Fibroblast of lung (primary cell): Measurements from ENCODE around the gene TOLLIP. TPM values are rescaled to one million over a fixed set of nuclear protein-coding genes. Genes with fewer than 3 reads are reported as not detected.

Source experiments
- DNase-seq, 2 donors: peaks; one replicate each; pipeline versions ENCODE4 v3.0.0 to v3.0.0-alpha.2; 2010; ENCODE audit warnings: low read depth in 2 of 2
- H2AFZ ChIP-seq: 2 replicates; pipeline ENCODE4 v1.5.1; 2012; ENCODE audit warnings: low read length, control low read depth, inconsistent platforms
- H3K27ac ChIP-seq: 2 replicates; pipeline ENCODE4 v1.5.1; 2011; ENCODE audit warnings: low read length, control low read depth; ENCODE audit not compliant: insufficient read depth
- H3K27me3 ChIP-seq: 2 replicates; pipeline ENCODE4 v1.5.1; 2011; ENCODE audit warnings: mild to moderate bottlenecking, low read length; ENCODE audit not compliant: control insufficient read depth, insufficient read depth
- H3K36me3 ChIP-seq: 2 replicates; pipeline ENCODE4 v1.5.1; 2011; ENCODE audit warnings: low read length; ENCODE audit not compliant: control insufficient read depth, insufficient read depth
- H3K4me1 ChIP-seq: 2 replicates; pipeline ENCODE4 v1.5.1; 2011; ENCODE audit warnings: low read length; ENCODE audit not compliant: control insufficient read depth, insufficient read depth; ENCODE audit errors: extremely low read depth
- H3K4me2 ChIP-seq: 2 replicates; pipeline ENCODE4 v1.5.1; 2011; ENCODE audit warnings: low read length, control low read depth; ENCODE audit not compliant: insufficient read depth; ENCODE audit errors: extremely low read depth
- H3K4me3 ChIP-seq, 4 experiments: fragments of 200-600 bp in 1 of 4; sonication (generic) in 1 of 4; replicated peaks in 1 of 4; 2 replicates each; pipeline ENCODE4 v1.5.1; 2011 to 2016; ENCODE audit warnings: low read length in 4 of 4, low read depth in 3 of 4, mild to moderate bottlenecking in 3 of 4, control low read depth in 2 of 4, inconsistent platforms in 1 of 4, mixed read lengths in 1 of 4; ENCODE audit not compliant: insufficient read depth in 1 of 4; ENCODE audit errors: control extremely low read depth in 1 of 4
- H3K79me2 ChIP-seq: 2 replicates; pipeline ENCODE4 v1.5.1; 2012; ENCODE audit warnings: mild to moderate bottlenecking, low read length, inconsistent platforms; ENCODE audit not compliant: control insufficient read depth, insufficient read depth
- H3K9ac ChIP-seq: 2 replicates; pipeline ENCODE4 v1.5.1; 2011; ENCODE audit warnings: mild to moderate bottlenecking, low read length, control low read depth; ENCODE audit not compliant: insufficient read depth
- H3K9me3 ChIP-seq: 2 replicates; pipeline ENCODE4 v1.5.1; 2012; ENCODE audit warnings: low read depth, low read length; ENCODE audit not compliant: control insufficient read depth, insufficient read depth
- H4K20me1 ChIP-seq: 2 replicates; pipeline ENCODE4 v1.5.1; 2011; ENCODE audit warnings: low read length; ENCODE audit not compliant: control insufficient read depth, insufficient read depth; ENCODE audit errors: extremely low read depth
- CTCF ChIP-seq, 2 donors: IDR thresholded peaks in 1 of 2; conservative IDR thresholded peaks in 1 of 2; 1 replicate in 1 of 2; 2 replicates in 1 of 2; pipeline ENCODE4 v1.5.1; 2011 to 2012; ENCODE audit warnings: low read length in 2 of 2, control low read depth in 1 of 2, inconsistent platforms in 1 of 2, low read depth in 1 of 2, mild to moderate bottlenecking in 1 of 2
- EZH2 ChIP-seq: IDR thresholded peaks from 2 replicates; pipeline ENCODE4 v1.5.1; 2012; ENCODE audit warnings: low read length, control low read depth, mild to moderate bottlenecking; ENCODE audit errors: missing control alignments
- polyA plus RNA-seq, 2 donors: library from polyadenylated mRNA; depleted of rRNA in 1 of 2; stranded (reverse) in 1 of 2; unstranded in 1 of 2; fragments of >200 nt; gene quantifications; 2 replicates each; pipeline ENCODE4 v1.2.1, GENCODE V29; 2011 to 2012; ENCODE audit warnings: missing spikeins in 1 of 2
- total RNA-seq: library from RNA; depleted of rRNA; stranded (reverse); fragments of >200 nt; gene quantifications from 2 replicates; pipeline ENCODE4 v1.2.1, GENCODE V29; 2014

TOLLIP gene
- total and polyA plus RNA-seq, 2 donors (not counting 1 experiment from before 2014, with no cell fraction given): 28.4 to 34.6 TPM

DNA sequence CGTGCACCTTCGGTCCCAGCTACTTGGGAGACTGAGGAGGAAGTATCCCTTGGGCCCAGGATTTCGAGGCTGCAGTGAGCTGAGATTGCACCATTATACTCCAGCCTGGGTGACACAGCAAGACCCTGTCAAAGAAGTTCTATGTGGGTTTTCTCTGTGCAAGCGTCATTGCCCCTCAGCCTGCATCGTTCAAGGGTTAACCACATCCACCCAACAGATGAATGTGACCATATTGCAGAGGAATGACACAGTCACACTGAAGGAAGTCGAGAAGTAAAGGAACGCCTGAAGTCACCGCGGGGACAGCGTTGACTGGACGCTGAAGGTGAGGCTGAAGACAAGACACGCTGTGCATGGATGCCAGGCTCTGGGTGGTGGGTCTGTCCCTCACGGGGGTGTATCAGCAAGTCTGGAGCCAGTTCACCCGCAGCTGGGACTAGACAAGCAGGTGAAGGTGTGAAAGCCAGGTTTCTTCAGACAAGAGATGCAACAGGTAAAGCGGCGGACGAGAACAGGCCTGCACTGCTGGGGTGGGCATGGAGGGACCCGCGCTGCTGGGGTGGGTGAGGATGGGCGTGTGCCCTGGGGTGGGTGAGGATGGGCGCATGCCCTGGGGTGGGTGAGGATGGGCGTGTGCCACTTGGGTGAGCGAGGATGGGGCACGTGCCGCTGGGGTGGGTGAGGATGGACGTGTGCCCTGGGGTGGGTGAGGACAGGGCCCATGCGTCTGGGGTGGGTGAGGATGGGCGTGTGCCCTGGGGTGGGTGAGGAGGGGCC is 36.5 kb upstream of the TOLLIP start:
- Histone ChIP-seq H3K27me3 (no peaks in the 10 kb centered on the region), H3K36me3 (no peaks in the 10 kb centered on the region), H3K9me3 (no peaks in the 10 kb centered on the region), H3K4me1 (no peaks in the 10 kb centered on the region), H3K79me2 (no peaks in the 10 kb centered on the region), H3K4me3 (no peak overlapping the region), H3K27ac (no peak overlapping the region), H3K4me2 (no peak overlapping the region), H4K20me1 (no peaks in the 10 kb centered on the region), H3K9ac (no peak overlapping the region), H2AFZ (no peak overlapping the region)
- DNase-seq: no peak
- no peak for TF ChIP-seq EZH2
- TF ChIP-seq CTCF (conservative IDR thresholded peaks at IDR 0.05 in 1 of 2, IDR thresholded peaks at IDR 0.05 in 1 of 2; ENCODE audit: low read depth in 1 of 2, low read length in 2 of 2): no peak

DNA sequence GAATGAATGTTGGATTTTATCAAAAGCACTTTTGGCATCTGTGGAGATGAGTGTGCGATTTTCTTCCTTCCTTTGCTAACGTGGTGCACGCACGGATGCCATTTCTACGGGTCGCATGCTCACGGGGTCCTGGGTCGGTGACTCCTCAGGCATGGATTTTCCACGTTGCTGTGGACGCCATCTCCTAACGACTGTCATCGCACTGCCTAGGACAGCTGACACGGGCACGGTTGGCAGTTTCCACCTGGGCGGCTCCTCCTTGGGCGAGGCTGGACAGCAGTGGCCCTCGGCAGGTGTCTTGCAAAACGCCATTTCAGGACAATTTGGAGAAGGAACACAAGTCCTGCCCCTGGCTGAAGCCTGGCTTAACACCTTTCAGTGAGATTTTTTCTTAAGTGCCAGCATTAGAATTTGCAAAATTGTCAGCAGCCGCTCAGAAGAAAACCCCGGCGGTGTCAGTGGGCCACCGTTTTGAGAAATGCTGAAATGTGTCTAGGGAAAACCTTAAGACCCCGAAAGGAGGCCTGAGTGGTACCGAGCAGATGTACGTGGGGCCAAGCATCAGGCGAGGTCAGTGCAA is 34.7 kb upstream of the TOLLIP start:
- H3K27me3 ChIP-seq: peaks cover 3% of the 10 kb centered on the region
- DNase-seq: no peak
- no peaks in the 10 kb centered on the region for H3K36me3 ChIP-seq
- no peak overlapping the region for H3K4me2 ChIP-seq
- no peaks in the 10 kb centered on the region for H3K9me3 ChIP-seq
- H3K9ac ChIP-seq: no peak overlapping the region
- no peak overlapping the region for H3K27ac ChIP-seq
- H3K4me1 ChIP-seq: no peaks in the 10 kb centered on the region
- TF ChIP-seq CTCF (conservative IDR thresholded peaks at IDR 0.05 in 1 of 2, IDR thresholded peaks at IDR 0.05 in 1 of 2; ENCODE audit: low read depth in 1 of 2, low read length in 2 of 2): no peak
- H4K20me1 ChIP-seq: no peaks in the 10 kb centered on the region
- H3K4me3 ChIP-seq: no peak overlapping the region
- no peaks in the 10 kb centered on the region for H3K79me2 ChIP-seq
- H2AFZ ChIP-seq: no peak overlapping the region

- Histone ChIP-seq H3K9me3 (no peaks in the 10 kb centered on the region), H3K27ac (no peak overlapping the region), H3K27me3 (peaks cover 3% of the 10 kb centered on the region), H4K20me1 (no peaks in the 10 kb centered on the region), H2AFZ (no peak overlapping the region), H3K4me3 (no peak overlapping the region), H3K79me2 (no peaks in the 10 kb centered on the region), H3K4me1 (no peaks in the 10 kb centered on the region), H3K4me2 (no peak overlapping the region), H3K9ac (no peak overlapping the region), H3K36me3 (no peaks in the 10 kb centered on the region)
- DNase-seq: no peak
- TF ChIP-seq EZH2 (no peak), CTCF (conservative IDR thresholded peaks at IDR 0.05 in 1 of 2, IDR thresholded peaks at IDR 0.05 in 1 of 2; ENCODE audit: low read depth in 1 of 2, low read length in 2 of 2) (no peak)
These were observed 34.1 kb upstream of the TOLLIP start for GRCh38 chr11:1343391-1344055.
